Measurements from ENCODE around the gene HIF1A. TPM values are rescaled to one million over a fixed set of nuclear protein-coding genes. Genes with fewer than 3 reads are reported as not detected.

Gene HIF1A
- total RNA-seq, 1 donor from 2014 or later = 129 TPM

- no peaks in the 10 kb centered on the region for H3K36me3 Mint-ChIP-seq (ENCODE audit: low read depth)
- H3K27me3 Mint-ChIP-seq (ENCODE audit: low read depth) = no peaks in the 10 kb centered on the region
- TF ChIP-seq CTCF (conservative IDR thresholded peaks at IDR 0.05) = no peak
- DNase-seq (ENCODE audit: low read depth, low spot score) = no peak
- no peaks in the 10 kb centered on the region for H3K4me1 Mint-ChIP-seq
- no peak overlapping the region for H3K4me3 Mint-ChIP-seq
- H3K27ac Mint-ChIP-seq (ENCODE audit: unreplicated experiment) = no peak overlapping the region
- no peaks in the 10 kb centered on the region for H3K9me3 Mint-ChIP-seq
These were observed 22.0 kb upstream of the HIF1A start for GRCh38 chr14:61673305-61673704.

- peaks cover 4% of the 10 kb centered on the region for H3K4me1 Mint-ChIP-seq
- TF ChIP-seq CTCF (conservative IDR thresholded peaks at IDR 0.05) = no peak
- H3K9me3 Mint-ChIP-seq = no peaks in the 10 kb centered on the region
- peaks cover 2% of the 10 kb centered on the region for H3K27me3 Mint-ChIP-seq (ENCODE audit: low read depth)
- no peaks in the 10 kb centered on the region for H3K36me3 Mint-ChIP-seq (ENCODE audit: low read depth)
- no peak overlapping the region for H3K4me3 Mint-ChIP-seq
- no peak overlapping the region for H3K27ac Mint-ChIP-seq (ENCODE audit: unreplicated experiment)
- DNase-seq (ENCODE audit: low read depth, low spot score) = no peak
These were observed 20.0 kb upstream of the HIF1A start for GRCh38 chr14:61675291-61675690.

GRCh38 chr14:61677479-61677878 is 17.8 kb upstream of the HIF1A start:
- Mint-ChIP-seq H3K36me3 (ENCODE audit: low read depth) (no peaks in the 10 kb centered on the region), H3K27me3 (ENCODE audit: low read depth) (peaks cover 10% of the 10 kb centered on the region), H3K4me3 (no peak overlapping the region), H3K27ac (ENCODE audit: unreplicated experiment) (no peak overlapping the region), H3K4me1 (peaks cover 4% of the 10 kb centered on the region), H3K9me3 (no peaks in the 10 kb centered on the region)
- no peak for DNase-seq (ENCODE audit: low read depth, low spot score)
- no peak for TF ChIP-seq CTCF (conservative IDR thresholded peaks at IDR 0.05)

- H3K4me1 Mint-ChIP-seq = peaks cover 4% of the 10 kb centered on the region
- no peak overlapping the region for H3K4me3 Mint-ChIP-seq
- no peaks in the 10 kb centered on the region for H3K36me3 Mint-ChIP-seq (ENCODE audit: low read depth)
- H3K27me3 Mint-ChIP-seq (ENCODE audit: low read depth) = peaks cover 10% of the 10 kb centered on the region
- no peaks in the 10 kb centered on the region for H3K9me3 Mint-ChIP-seq
- DNase-seq (ENCODE audit: low read depth, low spot score) = no peak
- H3K27ac Mint-ChIP-seq (ENCODE audit: unreplicated experiment) = no peak overlapping the region
- TF ChIP-seq CTCF (conservative IDR thresholded peaks at IDR 0.05) = no peak
These were observed 16.3 kb upstream of the HIF1A start for GRCh38 chr14:61678975-61679374.

- H3K9me3 Mint-ChIP-seq = peaks cover under 1% of the 10 kb centered on the region
- H3K4me3 Mint-ChIP-seq = no peak overlapping the region
- no peak overlapping the region for H3K27ac Mint-ChIP-seq (ENCODE audit: unreplicated experiment)
- H3K4me1 Mint-ChIP-seq = peaks cover 4% of the 10 kb centered on the region
- H3K36me3 Mint-ChIP-seq (ENCODE audit: low read depth) = no peaks in the 10 kb centered on the region
- DNase-seq (ENCODE audit: low read depth, low spot score) = no peak
- H3K27me3 Mint-ChIP-seq (ENCODE audit: low read depth) = peaks cover 13% of the 10 kb centered on the region
- no peak for TF ChIP-seq CTCF (conservative IDR thresholded peaks at IDR 0.05)
These were observed 13.9 kb upstream of the HIF1A start for GRCh38 chr14:61681413-61681812.

- peaks cover 4% of the 10 kb centered on the region for H3K4me1 Mint-ChIP-seq
- no peak for TF ChIP-seq CTCF (conservative IDR thresholded peaks at IDR 0.05)
- H3K4me3 Mint-ChIP-seq = no peak overlapping the region
- peaks cover 9% of the 10 kb centered on the region for H3K9me3 Mint-ChIP-seq
- H3K27me3 Mint-ChIP-seq (ENCODE audit: low read depth) = peaks cover 13% of the 10 kb centered on the region
- no peaks in the 10 kb centered on the region for H3K36me3 Mint-ChIP-seq (ENCODE audit: low read depth)
- no peak for DNase-seq (ENCODE audit: low read depth, low spot score)
- no peak overlapping the region for H3K27ac Mint-ChIP-seq (ENCODE audit: unreplicated experiment)
These were observed 12.2 kb upstream of the HIF1A start for GRCh38 chr14:61683108-61683507.

Measured in neural crest cell (in vitro differentiated cells).